ENCODE data around the gene DUSP1. TPM values are rescaled to one million over a fixed set of nuclear protein-coding genes. Genes with fewer than 3 reads are reported as not detected.

DUSP1 gene
- total RNA-seq, 4 donors from 2014 or later, result 469 to 701 (median 567) TPM

DNA sequence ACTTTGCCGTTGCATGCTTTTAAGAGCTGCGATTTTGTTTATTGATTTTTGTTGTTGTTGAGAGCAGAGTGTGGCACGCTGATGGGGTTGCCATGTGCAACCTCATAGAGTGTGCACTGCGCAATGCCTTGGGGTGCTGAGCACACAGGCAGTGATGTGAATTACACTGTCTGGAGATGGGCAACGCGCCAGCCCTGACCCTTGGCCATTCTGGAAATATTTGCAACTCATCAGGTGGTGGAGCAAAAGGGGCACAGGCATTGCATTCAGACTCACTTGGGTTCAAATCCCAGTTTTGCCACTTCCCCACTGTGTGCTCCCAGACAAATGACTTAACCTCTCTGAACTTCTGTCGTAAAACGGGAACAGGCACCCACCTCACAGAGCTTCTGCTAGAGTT is 25.6 kb downstream of the DUSP1 start:
- Histone ChIP-seq H3K4me3 (no peak overlapping the region), H3K4me1 (peaks cover 10 to 31% (median 27%) of the 10 kb centered on the region in 4 donors), H3K36me3 (no peaks in the 10 kb centered on the region), H3K9me3 (no peaks in the 10 kb centered on the region), H3K27ac (peak overlapping the region; percentile 57 to 76 (median 62)), H3K27me3 (no peaks in the 10 kb centered on the region)
- no peak for DNase-seq
- WGBS, 2 donors (ENCODE audit: low coverage in 1 of 2), result 90 to 92% methylated on average over 4 to 8 of the region's 8 CpGs
- intact Hi-C loops (cut with DNase I; ENCODE audit: low total_unique reads), result loop anchor here (1.0 kb wide), 1 partner anchor 24 kb away; no protein-coding TSS in a partner anchor
- in situ Hi-C loops (cut with MboI; ENCODE audit: low pct_ligation_motif_present in 1 of 4, low pct_unique_long_range_greater_than_20kb in 1 of 4, low sequenced_read_pairs in 3 of 4), result no loop called here
- no peak for TF ChIP-seq EP300 (IDR thresholded peaks at IDR 0.05; ENCODE audit: low read depth)
- TF ChIP-seq, protein P1, sequence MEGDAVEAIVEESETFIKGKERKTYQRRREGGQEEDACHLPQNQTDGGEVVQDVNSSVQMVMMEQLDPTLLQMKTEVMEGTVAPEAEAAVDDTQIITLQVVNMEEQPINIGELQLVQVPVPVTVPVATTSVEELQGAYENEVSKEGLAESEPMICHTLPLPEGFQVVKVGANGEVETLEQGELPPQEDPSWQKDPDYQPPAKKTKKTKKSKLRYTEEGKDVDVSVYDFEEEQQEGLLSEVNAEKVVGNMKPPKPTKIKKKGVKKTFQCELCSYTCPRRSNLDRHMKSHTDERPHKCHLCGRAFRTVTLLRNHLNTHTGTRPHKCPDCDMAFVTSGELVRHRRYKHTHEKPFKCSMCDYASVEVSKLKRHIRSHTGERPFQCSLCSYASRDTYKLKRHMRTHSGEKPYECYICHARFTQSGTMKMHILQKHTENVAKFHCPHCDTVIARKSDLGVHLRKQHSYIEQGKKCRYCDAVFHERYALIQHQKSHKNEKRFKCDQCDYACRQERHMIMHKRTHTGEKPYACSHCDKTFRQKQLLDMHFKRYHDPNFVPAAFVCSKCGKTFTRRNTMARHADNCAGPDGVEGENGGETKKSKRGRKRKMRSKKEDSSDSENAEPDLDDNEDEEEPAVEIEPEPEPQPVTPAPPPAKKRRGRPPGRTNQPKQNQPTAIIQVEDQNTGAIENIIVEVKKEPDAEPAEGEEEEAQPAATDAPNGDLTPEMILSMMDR (IDR thresholded peaks at IDR 0.05), result no peak
- TF ChIP-seq POLR2AphosphoS5 (IDR thresholded peaks at IDR 0.05), result no peak
- TF ChIP-seq POLR2A (IDR thresholded peaks at IDR 0.05), result no peak

DNA sequence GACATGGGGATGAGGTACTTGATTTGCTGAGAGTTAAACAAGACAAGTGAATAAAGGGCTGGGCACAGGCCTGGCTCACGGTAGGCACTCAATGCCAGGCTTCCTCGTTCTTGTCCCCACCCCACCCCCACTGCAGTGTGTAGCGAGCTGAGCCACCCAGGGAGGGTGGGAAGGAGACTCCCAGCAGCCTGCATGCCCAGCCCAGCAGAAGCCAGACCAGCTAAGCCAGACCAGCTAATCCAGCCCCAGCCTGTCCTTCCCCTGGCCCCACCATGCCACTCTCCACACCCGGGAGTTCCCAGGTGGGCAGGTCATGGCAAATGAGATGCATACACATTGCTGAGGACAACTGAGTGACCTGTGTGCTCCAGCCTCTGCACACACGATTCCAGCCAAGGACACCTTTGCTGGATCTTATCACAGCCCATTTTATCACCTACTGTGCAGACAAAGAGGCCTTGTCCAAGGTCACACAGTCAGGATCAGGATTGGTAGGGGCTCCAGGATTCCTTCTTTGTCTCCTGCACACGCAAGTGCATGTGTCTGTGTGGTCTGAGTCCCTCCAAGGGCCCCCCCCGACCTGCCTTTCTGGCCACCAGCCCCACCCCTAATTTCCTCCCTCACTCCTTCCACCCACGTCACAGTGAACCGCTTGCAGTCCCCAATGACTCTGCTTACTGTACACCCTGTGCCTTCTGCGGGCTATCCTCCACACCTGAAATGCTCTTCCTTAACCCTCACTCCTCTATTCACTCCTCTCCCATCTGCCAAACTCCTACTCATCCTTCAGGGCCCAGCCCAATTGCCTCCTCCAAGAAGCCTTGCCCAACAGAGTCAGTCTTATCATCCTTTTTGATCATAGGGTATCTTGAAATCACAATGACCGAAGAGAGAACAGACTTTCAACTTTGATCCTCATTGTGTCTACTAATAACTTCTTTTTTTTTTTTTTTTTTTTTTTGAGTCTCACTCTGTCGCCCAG is 26.6 kb downstream of the DUSP1 start:
- no peak overlapping the region for H3K4me3 ChIP-seq
- TF ChIP-seq, protein P1 (IDR thresholded peaks at IDR 0.05), result no peak
- TF ChIP-seq POLR2A (IDR thresholded peaks at IDR 0.05), result no peak
- no peak for TF ChIP-seq EP300 (IDR thresholded peaks at IDR 0.05; ENCODE audit: low read depth)
- TF ChIP-seq POLR2AphosphoS5 (IDR thresholded peaks at IDR 0.05), result no peak
- peak; percentile 74 for DNase-seq
- no peaks in the 10 kb centered on the region for H3K27me3 ChIP-seq
- no peaks in the 10 kb centered on the region for H3K36me3 ChIP-seq
- intact Hi-C loops (cut with DNase I; ENCODE audit: low total_unique reads) (loop anchor here (1.0 kb wide), 1 partner anchor 23 kb away; no protein-coding TSS in a partner anchor), in situ Hi-C loops (cut with MboI; ENCODE audit: low pct_ligation_motif_present in 1 of 4, low pct_unique_long_range_greater_than_20kb in 1 of 4, low sequenced_read_pairs in 3 of 4) (no loop called here)
- 55 to 56% methylated on average over 3 to 12 of the region's 12 CpGs for WGBS, 2 donors (ENCODE audit: low coverage in 1 of 2)
- no peaks in the 10 kb centered on the region for H3K9me3 ChIP-seq
- H3K4me1 ChIP-seq, result peaks cover 4 to 25% (median 18%) of the 10 kb centered on the region in 4 donors
- peak overlapping the region in 3 of 4 donors; percentile 1 to 83 (median 81) for H3K27ac ChIP-seq

DNA sequence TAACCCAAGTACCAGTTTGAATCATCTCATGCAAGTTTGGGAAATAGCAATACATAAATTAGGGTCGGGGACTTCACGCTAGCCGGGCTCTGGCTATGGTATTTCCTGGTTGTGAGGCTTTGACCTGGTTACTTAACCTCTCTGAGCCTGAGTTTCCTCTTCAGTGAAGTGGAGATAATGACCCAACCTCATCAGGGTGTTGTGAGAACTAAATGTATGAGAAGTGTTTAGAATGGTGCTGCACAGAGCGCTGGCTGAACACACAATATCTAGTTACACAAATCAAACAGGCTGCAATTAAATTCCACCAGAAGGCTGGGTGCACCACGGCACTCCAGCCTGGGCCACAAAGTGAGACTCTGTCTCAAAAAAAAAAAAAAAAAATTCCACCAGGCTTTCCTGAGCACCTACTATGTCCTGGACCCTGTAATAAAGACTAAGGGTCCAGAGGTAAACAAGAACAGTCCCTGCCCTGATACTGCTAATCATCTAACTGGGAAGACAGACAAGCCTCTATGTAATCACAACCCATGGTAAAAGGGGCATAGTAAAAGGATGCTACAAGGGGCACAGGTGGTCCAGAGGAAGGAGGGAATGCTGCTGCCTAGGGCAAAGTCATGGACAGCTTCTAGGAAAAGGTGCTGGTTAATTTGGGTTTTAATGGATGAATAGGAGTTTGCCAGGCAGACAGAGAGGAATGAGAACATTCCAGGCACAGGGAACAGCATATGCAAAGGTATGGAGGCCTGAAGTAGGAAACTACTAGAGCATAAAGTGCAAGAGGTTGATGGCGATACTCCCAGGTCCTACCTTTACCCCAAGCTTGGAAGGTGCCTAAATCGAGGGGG is 27.7 kb downstream of the DUSP1 start:
- no peak overlapping the region for H3K4me3 ChIP-seq
- intact Hi-C loops (cut with DNase I; ENCODE audit: low total_unique reads) (no loop called here), in situ Hi-C loops (cut with MboI; ENCODE audit: low pct_ligation_motif_present in 1 of 4, low pct_unique_long_range_greater_than_20kb in 1 of 4, low sequenced_read_pairs in 3 of 4) (no loop called here)
- no peaks in the 10 kb centered on the region for H3K9me3 ChIP-seq
- 80 to 88% methylated on average over 4 to 7 of the region's 7 CpGs for WGBS, 2 donors (ENCODE audit: low coverage in 1 of 2)
- peaks cover 4 to 23% (median 17%) of the 10 kb centered on the region in 4 donors for H3K4me1 ChIP-seq
- H3K36me3 ChIP-seq, result no peaks in the 10 kb centered on the region
- TF ChIP-seq EP300 (IDR thresholded peaks at IDR 0.05; ENCODE audit: low read depth) (no peak), POLR2AphosphoS5 (IDR thresholded peaks at IDR 0.05) (no peak), POLR2A (IDR thresholded peaks at IDR 0.05) (no peak)
- TF ChIP-seq, protein P1 (IDR thresholded peaks at IDR 0.05), result no peak
- no peak for DNase-seq
- no peaks in the 10 kb centered on the region for H3K27me3 ChIP-seq
- H3K27ac ChIP-seq, result peak overlapping the region in 3 of 4 donors; percentile 1 to 83 (median 81)

DNA sequence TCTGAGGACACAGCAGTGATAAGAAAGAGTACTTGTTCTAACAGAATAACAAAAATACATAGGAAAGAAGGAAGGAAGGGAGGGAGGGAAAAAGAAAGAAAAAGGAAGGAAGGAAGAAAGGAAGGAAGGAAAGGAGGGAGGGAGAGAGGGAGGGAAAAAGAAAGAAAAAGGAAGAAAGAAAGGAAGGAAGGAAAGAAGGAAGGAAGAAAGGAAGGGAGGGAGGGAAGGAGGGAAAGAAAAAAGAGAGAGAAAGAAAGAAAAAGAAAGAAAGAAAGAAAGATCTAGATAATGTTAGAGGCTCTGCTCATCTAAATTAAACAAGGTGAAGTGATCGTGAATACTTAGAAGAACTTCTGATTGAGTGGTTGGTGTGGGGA is 29.8 kb downstream of the DUSP1 start:
- Histone ChIP-seq H3K27ac (peak overlapping the region; percentile 78 to 84 (median 82)), H3K4me3 (no peak overlapping the region), H3K4me1 (peaks cover 4 to 27% (median 21%) of the 10 kb centered on the region in 4 donors), H3K9me3 (no peaks in the 10 kb centered on the region), H3K36me3 (no peaks in the 10 kb centered on the region), H3K27me3 (no peaks in the 10 kb centered on the region)
- in situ Hi-C loops (cut with MboI; ENCODE audit: low pct_ligation_motif_present in 1 of 4, low pct_unique_long_range_greater_than_20kb in 1 of 4, low sequenced_read_pairs in 3 of 4), result no loop called here
- TF ChIP-seq EP300 (IDR thresholded peaks at IDR 0.05; ENCODE audit: low read depth) (no peak), POLR2A (IDR thresholded peaks at IDR 0.05) (no peak), POLR2AphosphoS5 (IDR thresholded peaks at IDR 0.05) (no peak)
- TF ChIP-seq, protein P1 (IDR thresholded peaks at IDR 0.05), result no peak
- intact Hi-C loops (cut with DNase I; ENCODE audit: low total_unique reads), result no loop called here
- 49 to 61% methylated on average over 1 of the region's 1 CpG for whole genome bisulfite sequencing, 2 donors (ENCODE audit: low coverage in 1 of 2)
- no peak for DNase-seq

Measured in transverse colon (tissue), 4 donors.